ENCODE measurements around the gene SUGP2. TPM values are rescaled to one million over a fixed set of nuclear protein-coding genes. Genes with fewer than 3 reads are reported as not detected.
"Not testable (repeated sequence)": the region's sequence is repeated elsewhere in the genome, so short reads cannot be mapped to it uniquely, and the experiment has no call there.

Gene SUGP2
- total RNA-seq, 1 donor from 2014 or later, result 68.5 TPM

DNA sequence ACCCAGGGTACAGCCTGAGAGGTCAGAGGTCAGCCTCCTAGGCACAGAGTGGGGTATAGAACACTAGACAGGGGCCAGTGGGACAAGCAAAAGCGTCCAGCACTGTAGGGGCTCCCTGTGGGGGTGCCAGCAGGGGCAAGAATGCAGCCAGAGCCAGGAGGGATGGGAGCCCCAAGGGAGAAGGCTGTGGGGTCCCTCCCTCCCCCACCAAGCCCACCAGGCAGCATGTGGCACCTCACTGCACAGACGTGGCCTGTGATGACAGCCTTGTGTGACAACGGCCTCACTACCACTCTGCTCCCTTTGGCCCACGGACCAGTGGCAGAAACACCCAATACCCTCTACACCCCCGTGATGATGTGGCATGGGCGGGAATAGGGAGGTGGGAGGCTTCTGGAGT is 10.2 kb upstream of the SUGP2 start:
- intact Hi-C loops (cut with DNase I), result no loop called here
- DNase-seq (ENCODE audit: missing footprints), result no peak
- no peak for ATAC-seq

DNA sequence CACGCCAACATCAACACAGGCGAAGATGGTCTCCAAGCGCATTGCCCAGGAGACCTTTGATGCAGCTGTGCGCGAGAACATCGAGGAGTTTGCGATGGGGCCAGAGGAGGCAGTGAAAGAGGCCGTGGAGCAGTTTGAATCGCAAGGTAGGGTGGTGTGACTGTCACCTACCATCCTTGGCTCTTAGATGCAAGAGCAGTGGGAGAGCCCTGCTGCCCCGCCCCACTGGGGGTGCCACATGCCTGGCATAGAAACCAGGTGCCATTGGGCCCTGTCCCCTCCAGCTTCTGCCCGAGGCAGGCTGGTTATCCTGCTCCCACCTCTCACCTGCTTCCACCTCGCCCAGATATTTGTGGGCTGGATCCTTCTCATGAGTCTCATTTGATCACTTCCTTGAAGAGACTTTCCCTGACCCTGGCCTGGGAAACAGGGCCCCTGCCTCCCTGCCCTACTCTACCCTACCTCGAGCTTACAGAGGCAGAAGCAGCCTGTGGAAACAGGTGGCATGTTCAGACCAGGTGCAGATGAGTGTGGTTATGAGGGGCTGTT is 9.5 kb upstream of the SUGP2 start:
- ATAC-seq, result no peak

DNA sequence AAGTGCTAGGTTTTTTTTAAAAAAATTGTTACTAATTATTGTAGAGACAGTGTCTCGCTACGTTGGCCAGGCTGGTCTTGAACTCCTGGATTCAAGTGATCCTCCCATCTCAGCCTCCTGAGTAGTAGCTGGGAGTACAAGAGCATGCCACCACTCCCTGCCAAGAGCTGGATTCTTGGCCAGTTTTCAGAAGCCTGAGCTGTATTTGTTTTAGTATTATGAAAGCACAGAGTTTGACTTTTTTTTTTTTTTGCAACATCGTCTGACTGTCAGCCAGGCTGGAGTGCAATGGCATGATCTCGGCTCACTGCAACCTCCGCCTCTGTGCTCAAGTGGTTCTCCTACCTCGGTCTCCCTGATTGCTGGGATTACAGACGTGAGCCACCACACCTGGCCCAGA is 7.1 kb upstream of the SUGP2 start:
- DNase-seq (ENCODE audit: missing footprints) (no peak), ATAC-seq (peak; percentile 58)
- intact Hi-C loops (cut with DNase I), result no loop called here

More for the DNA sequence above, 9.5 kb upstream of the SUGP2 start:
- DNase-seq (ENCODE audit: missing footprints), result no peak
- intact Hi-C loops (cut with DNase I), result no loop called here

DNA sequence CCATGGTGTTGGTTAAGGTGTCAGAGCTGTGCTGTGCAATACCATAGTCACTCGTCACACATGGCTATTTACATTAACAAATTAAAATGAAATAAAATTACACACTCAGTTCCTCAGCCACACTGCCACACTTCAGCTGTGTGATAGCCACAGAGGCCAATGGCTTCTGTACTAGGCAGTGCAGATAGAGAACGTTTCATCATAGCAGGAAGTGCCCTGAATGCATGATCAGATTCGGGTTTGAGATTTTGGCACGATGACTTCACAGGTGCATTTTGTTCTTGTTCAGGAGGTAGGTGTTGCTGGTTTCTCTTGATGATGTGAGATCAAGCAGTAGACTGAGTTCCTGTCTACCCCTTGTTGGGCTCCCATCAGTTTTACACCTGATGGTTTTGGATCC is 6.6 kb upstream of the SUGP2 start:
- intact Hi-C loops (cut with DNase I), result no loop called here
- DNase-seq (ENCODE audit: missing footprints) (no peak), ATAC-seq (no peak)

DNA sequence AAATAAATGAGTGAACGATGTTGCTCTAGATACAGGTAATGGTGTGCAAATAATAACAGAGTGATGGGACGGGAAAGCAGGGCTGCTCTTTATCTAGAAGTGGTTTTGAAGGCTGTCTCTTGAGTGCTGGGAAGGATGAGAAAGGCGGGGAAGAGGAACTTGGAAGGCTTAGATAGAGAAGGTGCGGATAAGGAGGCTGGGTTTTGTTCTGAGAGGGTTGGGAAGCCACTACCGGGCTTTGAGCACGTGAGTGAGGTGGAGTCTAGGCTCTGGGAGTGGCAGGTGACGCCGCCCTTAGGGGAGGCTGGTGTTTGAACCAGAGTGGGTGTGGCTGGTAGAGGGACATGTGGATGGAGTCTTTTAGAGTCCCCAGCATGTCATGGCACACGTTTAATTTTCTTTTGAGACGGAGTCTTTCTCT is 897 bp upstream of the SUGP2 start:
- intact Hi-C loops (cut with DNase I), result no loop called here
- no peak for ATAC-seq
- DNase-seq (ENCODE audit: missing footprints), result no peak

DNA sequence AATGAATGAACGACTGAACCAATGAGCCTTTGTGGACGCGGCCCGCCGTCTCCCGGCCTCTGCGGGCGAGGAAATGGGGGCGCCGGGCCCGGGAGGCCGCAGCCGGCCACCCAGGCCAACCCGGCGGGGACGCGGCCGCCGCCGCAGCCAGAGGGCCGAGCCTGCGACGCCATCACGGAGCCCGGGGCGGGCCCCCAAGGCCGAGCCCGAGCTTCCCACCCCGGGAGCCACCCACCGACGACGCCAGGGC is 216 bp downstream of the SUGP2 start:
- no peak for ATAC-seq
- DNase-seq (ENCODE audit: missing footprints), result no peak
- intact Hi-C loops (cut with DNase I), result no loop called here

DNA sequence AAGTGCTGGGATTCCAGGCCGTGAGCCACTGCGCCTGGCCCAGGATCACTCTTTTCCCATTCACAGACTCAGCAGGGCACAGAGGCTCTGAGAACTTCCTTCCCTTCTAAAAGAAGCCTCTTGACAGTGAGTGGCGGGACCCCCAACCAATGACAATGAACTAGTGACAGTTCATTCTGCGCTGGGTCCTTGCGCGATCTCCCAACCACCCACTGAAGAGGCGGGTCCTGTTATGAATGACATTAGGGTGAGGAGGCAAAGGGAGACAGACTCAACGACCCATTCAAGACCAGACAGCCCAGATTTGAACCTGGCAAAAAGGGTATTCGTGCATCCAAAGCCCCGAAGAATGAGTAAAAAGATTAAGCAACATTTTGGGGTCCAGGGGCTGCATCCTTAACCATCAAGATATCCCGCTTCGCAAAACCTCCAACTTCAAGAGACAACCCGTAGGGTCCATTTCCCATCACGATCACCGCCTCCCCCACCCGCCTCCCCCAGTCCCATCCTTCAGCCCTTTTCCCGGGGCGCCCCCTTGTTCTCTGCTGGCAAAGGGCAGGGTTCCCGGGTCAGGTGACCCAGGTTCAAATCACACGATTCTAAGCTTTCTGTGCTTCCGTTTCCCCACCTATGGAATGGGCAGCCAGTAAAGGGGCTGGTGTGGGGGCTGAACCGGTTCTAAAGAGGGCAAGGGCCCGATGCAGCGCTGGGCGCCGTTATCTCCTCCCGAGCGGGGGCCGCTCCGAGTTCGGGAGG is 719 bp downstream of the SUGP2 start:
- intact Hi-C loops (cut with DNase I), result no loop called here
- DNase-seq (ENCODE audit: missing footprints), result peak; percentile 88
- ATAC-seq, result peak; percentile 76

DNA sequence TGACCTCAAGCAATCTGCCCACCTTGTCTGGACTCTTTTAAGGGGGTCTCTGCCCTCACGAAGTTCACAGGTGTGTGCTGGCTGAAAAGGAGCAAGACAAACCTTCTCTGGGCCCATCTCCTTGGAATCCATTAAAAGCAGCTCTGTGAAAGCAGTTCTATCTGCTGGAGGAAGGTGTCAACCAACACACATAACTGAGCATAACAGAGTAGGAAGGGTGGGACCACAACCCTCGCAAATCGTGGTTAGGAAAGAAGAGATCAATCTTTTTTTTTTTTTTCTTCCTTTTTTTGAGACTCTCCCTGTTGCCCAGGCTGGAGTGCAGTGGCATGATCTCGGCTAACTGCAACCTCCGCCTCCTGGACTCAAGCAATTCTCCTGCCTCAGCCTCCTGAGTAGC is 1.4 kb downstream of the SUGP2 start:
- ATAC-seq (no peak), DNase-seq (ENCODE audit: missing footprints) (no peak)
- intact Hi-C loops (cut with DNase I), result no loop called here

DNA sequence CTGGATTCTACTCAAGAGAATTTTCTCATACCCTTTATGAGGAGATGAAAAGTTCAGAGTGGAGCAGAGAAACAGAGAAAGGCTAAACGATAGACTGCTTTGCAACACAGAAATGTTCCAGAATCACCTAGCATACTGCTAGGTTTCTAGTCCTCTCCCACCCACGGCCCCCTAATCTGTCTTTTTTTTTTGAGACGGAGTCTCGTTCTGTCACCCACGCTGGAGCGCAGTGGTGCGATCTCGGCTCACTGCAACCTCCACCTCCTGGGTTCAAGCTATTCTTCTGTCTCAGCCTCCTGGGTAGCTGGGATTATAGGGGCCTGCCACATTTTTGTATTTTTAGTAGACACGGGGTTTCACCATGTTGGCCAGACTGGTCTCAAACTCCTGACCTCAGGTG is 4.8 kb downstream of the SUGP2 start:
- DNase-seq (ENCODE audit: missing footprints) (no peak), ATAC-seq (no peak)
- intact Hi-C loops (cut with DNase I), result no loop called here

DNA sequence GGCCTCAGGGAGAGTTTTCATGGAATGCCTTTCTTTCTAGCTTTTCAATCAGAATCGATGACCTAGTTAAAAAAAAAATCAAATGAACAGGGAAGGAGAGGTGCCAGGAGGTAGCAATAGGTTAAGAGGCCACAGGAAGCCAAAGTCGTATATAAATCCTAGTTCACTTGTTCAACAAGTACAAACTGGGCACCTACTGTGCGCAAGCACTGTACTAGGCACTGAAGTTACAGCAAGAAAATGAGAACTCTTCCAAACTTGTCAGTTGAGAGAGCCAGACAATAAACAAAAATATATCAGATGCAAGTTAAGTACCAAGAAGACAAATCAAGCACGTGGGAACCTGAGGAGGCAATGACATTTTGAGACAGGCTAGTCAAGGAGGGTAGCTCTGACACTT is 6.1 kb downstream of the SUGP2 start:
- intact Hi-C loops (cut with DNase I), result no loop called here
- ATAC-seq (no peak), DNase-seq (ENCODE audit: missing footprints) (no peak)

DNA sequence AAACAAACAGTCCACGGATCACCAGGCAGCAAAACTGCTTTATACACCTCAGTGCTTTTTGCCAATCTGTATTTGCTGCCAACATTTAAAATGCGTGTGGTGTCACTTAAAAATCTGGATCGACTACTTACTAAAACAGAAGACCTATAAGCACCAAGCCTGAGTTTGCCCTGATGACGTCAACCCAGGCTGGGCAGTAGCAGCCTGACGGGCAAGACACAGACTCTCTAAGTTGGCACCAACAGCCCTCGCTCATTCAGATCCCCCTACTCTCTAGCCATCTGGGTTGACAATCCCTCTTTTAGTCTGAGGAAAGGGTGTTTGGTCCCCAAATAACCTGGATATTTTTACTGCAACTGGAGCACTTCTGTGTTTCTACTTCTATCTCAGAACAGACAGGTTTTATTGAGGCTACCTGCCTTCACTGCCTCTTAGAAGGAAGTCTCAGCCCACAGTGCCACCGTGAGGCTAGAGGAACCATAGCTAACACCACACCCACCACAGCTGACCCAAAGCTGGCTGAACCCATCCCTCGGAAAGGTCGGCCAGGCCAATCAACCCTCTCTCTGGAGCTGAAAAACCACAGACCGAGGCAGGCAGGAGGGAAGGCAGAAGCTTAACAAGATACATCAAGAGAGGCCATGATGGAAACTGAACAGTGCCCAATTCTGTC is 6.9 kb downstream of the SUGP2 start:
- peak; percentile 30 for ATAC-seq
- no peak for DNase-seq (ENCODE audit: missing footprints)
- intact Hi-C loops (cut with DNase I), result no loop called here

DNA sequence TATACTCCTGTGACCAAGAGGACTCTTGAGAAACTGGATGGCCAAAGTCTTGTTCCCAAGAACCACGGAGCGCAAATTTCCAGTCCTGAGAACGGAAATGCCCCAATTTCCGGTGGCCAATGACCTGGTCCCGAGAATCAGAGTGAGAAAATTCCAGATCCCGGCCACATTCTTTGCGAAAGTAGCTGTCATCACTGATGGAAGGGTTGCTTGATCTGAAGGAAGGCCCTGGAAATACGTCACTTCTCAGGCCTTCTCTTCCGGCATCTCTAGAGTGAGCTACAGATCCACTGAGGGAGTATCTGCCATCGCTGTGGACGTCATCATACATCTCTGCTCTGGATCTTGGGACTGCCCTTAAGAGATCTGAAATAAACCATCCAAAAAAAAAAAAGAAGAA is 7.5 kb downstream of the SUGP2 start:
- DNase-seq (ENCODE audit: missing footprints) (no peak), ATAC-seq (no peak)
- intact Hi-C loops (cut with DNase I), result no loop called here

DNA sequence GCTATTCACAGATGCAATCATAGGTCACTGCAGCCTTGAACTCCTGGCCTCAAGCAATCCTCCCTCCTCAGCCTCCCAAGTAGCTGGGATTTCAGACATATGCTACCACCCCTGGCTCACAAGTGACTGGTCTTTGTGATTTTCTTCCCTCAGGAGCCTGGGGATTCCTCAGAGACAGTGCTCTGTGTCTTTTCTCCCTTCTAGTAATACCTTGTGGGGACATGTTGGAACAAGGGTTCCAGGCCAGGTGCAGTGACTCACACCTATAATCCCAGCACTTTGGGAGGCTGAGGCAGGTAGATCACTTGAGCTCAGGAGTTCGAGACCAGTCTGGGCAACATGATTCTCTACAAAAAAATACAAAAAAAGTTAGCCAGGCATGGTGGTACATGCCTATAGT is 9.9 kb downstream of the SUGP2 start:
- ATAC-seq; DNase-seq (ENCODE audit: missing footprints); intact Hi-C loops (cut with DNase I): not testable (repeated sequence)

DNA sequence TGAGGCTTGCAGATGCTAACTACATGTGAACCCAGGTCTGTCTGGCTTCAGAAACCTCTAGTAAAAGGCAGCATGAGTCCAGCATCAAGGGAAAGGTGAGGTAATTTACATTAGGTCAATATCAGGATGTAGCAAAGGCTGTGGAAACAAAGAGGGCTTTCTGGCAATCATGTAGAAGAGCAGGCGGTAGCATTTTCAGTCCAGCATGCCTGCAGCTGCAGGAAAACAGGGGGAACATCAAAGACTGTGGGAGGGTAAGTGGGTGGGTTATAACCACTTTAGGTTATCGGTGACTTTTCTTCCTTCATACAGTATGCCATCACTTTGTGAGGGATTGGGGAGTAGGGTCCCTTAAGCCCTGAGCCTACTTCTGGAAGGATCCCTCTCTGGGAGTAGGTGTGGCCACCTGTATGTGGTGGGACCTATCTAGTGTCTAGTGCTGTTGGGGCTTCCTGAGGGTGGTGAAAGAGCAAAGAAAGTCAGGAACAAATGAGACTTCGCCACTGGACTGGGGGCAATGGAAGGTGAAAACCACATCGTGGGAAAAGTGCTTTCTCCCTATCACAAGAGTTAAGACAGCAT is 10.8 kb downstream of the SUGP2 start:
- ATAC-seq, result no peak
- intact Hi-C loops (cut with DNase I), result no loop called here
- no peak for DNase-seq (ENCODE audit: missing footprints)

DNA sequence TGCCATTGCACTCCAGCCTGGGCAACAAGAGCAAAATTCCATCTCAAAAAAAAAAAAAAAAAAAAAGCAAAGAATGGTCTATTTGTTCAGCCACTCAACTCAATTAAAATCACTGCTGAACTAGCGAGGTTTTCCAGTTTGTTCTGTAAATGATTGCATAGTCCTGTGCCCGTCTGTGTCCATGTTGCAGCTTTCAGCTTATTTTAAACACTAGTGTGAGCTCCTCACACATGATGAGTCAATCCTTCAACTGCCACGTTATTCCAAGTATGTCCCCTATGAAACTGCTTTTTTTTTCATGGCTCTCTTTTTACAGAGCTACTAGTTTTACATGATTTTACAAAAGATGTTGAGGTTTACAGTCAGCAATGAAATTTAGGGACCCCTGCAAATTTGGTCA is 12.2 kb downstream of the SUGP2 start:
- DNase-seq (ENCODE audit: missing footprints) (peak; percentile 3), ATAC-seq (no peak)
- intact Hi-C loops (cut with DNase I), result no loop called here

DNA sequence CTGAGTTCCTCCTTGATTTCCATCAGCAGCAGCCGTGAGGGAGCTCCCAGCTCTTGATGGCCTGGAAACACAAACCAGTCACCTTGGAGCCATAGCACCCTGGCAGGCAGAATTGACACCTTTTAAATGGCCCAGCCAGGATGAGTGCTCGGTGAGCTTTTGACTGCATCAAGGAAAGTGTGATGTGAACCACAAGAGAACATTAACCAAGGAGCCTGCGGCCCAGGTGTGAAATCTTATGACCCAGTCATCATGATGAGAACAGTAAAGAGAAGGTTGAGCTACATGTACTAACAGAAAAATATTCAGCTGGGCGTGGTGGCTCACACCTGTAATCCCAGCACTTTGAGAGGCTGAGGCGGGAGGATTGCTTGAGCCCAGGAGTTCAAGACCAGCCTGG is 22.8 kb downstream of the SUGP2 start:
- intact Hi-C loops (cut with DNase I), result no loop called here
- ATAC-seq (no peak), DNase-seq (ENCODE audit: missing footprints) (no peak)

DNA sequence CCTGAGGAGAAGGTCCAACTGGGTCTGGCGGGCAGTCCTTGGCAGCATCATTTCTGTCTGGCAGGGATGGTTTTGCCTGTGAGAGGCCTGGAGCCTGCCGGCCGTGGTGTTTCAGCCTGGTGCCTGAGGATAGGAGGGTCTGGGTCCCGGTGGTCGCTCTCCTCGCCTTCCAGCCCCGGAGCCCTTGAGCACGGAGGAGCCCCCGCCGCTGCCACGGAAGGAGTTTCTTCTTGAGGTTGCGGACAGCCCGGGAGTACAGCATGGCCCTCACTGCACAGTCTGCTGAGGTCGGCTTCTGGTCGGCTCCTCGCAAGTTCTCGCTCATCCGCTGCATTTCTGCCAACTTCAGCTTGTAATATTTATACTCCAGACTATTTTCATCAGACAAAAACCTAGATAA is 23.4 kb downstream of the SUGP2 start:
- no peak for ATAC-seq

DNA sequence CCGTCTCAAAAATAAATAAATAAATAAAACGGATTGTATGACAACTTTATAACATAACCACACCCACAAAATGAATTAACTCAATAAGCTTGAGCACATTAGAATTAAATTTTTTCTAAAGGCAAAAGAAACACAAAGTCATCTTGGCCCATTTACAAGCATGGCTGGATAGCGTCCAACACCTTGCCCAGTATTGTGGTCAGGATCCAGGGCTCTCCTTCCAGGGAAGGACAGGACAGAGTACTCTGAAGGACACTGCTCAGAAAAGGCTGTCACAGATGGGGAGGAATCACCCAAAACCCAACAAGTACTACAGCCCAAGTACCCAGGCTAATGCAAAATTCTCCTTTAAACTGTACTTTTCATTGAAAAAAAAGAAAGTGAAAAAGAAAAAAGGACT is 27.1 kb downstream of the SUGP2 start:
- DNase-seq (ENCODE audit: missing footprints) (no peak), ATAC-seq (no peak)
- intact Hi-C loops (cut with DNase I), result no loop called here

More for the DNA sequence above, 23.4 kb downstream of the SUGP2 start:
- intact Hi-C loops (cut with DNase I), result no loop called here
- DNase-seq (ENCODE audit: missing footprints), result no peak

DNA sequence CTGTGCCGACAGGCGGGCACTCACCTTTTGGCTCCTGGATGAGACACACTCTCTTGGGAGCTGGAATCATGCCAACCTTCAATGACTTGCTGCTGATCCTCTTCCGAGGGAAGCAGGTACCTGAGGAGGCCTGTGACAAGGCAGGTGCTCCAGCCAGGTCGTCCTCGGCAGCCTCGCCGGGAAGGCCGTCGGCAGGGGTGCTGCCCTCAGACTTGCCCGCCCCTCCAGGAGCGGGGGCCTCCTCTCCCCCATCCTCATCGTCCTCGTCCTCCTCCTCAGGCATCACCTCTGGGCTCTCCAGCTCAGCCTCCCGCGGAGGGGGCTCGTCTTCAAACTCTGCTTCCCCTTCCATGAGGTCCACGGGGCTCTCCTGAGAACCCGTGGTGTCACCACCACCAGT is 29.2 kb downstream of the SUGP2 start:
- ATAC-seq, result no peak

DNA sequence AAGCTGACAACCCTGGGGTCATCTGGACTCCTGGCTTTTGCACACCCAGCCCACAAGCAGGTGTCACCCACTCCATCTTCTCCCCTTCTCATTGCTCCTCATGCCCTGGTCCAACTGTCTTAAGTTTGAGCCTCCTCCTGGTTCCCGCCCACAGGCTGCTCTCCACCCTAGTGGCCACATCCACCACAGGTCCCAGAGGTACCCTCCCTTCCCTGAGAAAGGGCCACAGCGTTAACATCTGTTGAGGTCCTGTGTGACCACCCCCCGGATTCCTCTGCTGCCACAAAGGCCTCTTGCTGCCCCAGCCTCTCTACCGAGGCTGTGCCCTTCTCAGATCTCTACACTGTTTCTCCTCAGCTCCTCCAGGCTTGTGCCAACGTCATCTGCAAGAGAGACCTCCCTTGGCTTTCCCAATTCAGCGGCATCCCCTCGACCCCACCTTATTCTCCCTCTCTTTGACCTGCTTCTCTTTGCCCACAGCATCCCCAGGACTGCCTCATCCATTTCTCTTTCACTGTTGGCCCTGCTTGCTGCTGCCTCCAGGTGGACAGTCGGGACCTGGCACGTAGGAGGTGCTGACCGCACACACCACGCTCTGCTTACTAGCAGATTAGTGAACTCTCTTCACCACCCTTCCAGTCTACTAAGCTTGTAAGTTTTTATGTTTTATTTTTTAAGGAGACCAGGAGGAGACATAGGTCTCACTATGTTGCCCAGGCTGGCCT is 33.3 kb downstream of the SUGP2 start:
- no peak for ATAC-seq
- no peak for DNase-seq (ENCODE audit: missing footprints)
- intact Hi-C loops (cut with DNase I), result no loop called here

More for the DNA sequence above, 29.2 kb downstream of the SUGP2 start:
- intact Hi-C loops (cut with DNase I), result no loop called here
- DNase-seq (ENCODE audit: missing footprints), result no peak

Measured in Right ventricle myocardium inferior (tissue), 1 donor.